Choroid plexus epithelial cell (primary cell): Measurements from ENCODE around the gene TBX3.

Experiments used
- DNase-seq: peaks from one replicate; pipeline ENCODE4 v3.0.0-alpha.2; 2010; ENCODE audit warnings: low read depth
- H3K4me3 ChIP-seq: 2 replicates; pipeline ENCODE4 v1.5.1; 2011; ENCODE audit warnings: low read depth, mild to moderate bottlenecking, control low read depth, low read length, moderate library complexity
- CTCF ChIP-seq: conservative IDR thresholded peaks from 2 replicates; pipeline ENCODE4 v1.5.1; 2011; ENCODE audit warnings: low read depth, mild to moderate bottlenecking, control low read depth, inconsistent platforms, low read length, moderate library complexity

The TBX3 gene

GRCh38 chr12:114668151-114668885, 15.7 kb downstream of the TBX3 start:
- peak; percentile 77 for DNase-seq
- peak; percentile 68 for TF ChIP-seq CTCF
- peak overlapping the region; percentile 60 for H3K4me3 ChIP-seq

DNA sequence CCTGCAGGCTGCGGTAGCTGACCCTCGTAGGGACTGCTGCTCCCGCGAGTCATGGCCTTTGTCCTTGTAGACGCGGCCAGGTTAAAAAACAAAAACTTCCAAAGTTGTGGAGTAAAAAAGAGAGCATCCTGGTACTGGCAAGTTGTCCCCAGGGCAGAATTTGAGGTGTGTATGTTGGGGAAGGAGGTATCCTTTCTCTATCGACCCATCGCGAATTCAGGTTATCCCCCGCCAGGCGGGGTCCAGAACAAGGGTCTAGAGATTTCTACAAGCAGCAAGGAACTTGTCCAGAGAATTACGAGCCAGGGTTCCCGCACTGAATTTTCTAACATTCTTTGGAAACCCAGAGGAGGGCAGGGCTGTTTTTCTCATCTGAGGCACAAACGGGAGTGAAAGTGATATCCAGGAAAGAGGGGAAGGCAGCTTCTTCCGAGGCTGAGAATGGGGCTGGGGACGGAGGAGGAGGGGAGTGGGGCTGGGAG, 16.3 kb downstream of the TBX3 start:
- DNase-seq = no peak
- H3K4me3 ChIP-seq = peak overlapping the region; percentile 60
- TF ChIP-seq CTCF = no peak

DNA sequence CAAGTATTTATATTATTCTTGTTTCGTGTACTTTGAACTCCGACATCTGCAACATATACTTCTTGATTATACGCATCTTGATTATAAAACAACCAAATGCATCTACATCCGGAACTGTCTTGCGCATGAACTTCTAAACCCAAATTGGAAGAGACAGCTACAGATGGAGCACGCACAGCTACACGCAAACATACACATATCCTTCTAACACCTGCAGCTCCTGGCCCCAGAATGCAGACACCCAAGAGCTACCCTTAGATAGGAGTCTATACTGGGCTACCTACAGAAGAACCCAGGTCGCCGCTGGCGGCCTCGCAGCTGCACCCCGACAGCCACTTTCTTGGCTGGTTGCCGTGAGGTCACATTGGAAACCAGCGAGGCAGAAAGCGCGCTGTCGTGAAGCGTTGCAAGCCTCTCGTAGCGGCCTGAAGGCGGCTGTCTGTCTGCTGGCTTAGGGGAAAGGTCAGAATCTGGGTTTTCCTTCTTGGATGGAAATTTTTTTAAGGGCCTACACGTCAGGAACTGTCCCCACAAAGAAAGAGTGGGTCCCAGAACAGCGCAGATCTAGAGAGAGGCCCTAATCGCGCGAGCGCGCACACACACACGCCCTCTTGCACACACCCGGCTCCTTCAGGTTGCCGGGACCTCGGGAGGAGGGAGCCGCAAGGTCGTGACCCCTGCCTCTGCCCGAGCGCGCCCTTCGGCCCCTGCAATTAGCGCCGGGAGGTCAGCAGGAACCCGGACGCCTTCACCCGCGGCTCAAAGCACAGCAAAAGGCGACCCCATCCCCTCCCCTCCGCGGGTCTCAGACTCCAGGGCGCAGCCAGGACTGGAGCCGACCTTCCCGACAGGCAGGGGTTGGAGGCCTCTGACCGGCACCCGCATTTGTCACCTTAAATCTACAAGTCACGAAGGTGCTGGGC, 17.0 kb downstream of the TBX3 start:
- DNase-seq = no peak
- no peak for TF ChIP-seq CTCF
- H3K4me3 ChIP-seq = no peak overlapping the region

- DNase-seq = no peak
- TF ChIP-seq CTCF = no peak
- H3K4me3 ChIP-seq = peak overlapping the region; percentile 42
Measured at GRCh38 chr12:114665411-114666260, 18.3 kb downstream of the TBX3 start.

- peak overlapping the region; percentile 44 for H3K4me3 ChIP-seq
- TF ChIP-seq CTCF = peak; percentile 5
- no peak for DNase-seq
Measured at GRCh38 chr12:114664651-114665320, 19.2 kb downstream of the TBX3 start.
